Dermis lymphatic vessel endothelial cell (primary cell): Measurements from ENCODE around the gene TMEM259. TPM values are rescaled to one million over a fixed set of nuclear protein-coding genes. Genes with fewer than 3 reads are reported as not detected.

Experiments
- total RNA-seq: library from RNA; depleted of rRNA; stranded (reverse); fragments of >200 nt; gene quantifications from 2 replicates; pipeline ENCODE4 v1.2.1, GENCODE V29; 2014

Gene TMEM259
- total RNA-seq = 36.9 and 38.3 TPM in 2 replicates

DNA sequence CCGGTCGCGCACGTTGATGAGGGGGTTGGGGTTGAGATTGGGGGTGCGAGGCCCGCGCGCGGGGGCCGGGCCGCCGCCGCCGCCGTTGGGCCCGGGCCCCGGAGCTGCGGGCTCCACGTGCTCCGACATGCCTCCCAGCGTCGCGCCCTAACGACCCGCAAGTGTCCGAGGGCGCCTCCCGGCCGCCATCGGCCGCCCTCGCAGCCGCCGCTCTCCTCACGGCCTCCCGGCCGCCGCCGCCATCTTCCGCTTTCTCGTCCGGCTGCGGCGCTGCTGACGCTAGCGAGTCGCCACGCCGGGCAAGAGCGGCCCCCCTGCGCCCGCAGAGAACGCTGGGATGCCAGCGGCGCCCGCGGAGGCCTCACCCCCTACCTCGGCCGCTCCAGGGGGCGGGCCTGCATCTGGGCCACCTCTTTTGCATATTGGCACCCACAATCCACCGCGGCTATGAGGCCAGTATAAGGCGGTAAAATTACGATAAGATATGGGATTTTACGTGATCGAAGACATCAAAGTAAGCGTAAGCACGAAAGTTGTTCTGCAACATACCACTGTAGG lies at the start of gene TMEM259:
TSS of gene TMEM259 (minus strand) at position 256 of the 558 bp plus-strand sequence. CDS start at position 129, 127 bp downstream.

DNA sequence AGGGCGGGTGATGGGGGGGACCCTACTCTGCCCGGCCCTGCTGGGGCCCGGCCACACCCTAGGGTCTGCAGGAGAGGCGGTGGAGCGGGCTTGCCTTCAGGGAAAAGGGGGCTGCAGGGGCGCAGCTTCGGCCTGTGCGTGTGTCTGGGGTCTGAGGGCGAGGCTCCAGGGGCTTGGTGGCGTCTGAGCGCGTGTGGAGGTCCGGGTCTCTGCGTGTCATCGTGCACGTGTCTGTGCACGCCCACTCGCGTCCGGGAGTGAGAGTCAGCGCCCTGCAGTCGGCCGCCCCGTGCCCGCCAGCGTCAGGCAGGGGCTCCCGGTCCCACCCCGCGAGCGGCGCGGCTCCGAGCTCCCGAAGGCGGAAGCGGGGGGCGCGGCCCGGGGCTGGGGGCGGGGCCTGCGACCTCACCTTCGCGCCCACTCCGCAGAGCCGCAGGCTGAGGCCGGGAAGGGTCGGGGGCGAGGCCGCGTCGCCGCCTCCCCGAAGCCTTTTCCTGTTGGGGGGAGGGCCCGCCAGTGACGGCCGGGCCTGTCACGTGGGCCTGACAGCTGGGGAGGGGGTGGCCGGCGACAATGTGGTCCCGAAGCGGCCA lies 45.9 kb upstream of the TMEM259 start, which contains the start of gene ARHGAP45:
TSS of gene ARHGAP45 (plus strand) at position 420 of the 593 bp plus-strand sequence. CDS start 239 bp downstream, outside the sequence.

DNA sequence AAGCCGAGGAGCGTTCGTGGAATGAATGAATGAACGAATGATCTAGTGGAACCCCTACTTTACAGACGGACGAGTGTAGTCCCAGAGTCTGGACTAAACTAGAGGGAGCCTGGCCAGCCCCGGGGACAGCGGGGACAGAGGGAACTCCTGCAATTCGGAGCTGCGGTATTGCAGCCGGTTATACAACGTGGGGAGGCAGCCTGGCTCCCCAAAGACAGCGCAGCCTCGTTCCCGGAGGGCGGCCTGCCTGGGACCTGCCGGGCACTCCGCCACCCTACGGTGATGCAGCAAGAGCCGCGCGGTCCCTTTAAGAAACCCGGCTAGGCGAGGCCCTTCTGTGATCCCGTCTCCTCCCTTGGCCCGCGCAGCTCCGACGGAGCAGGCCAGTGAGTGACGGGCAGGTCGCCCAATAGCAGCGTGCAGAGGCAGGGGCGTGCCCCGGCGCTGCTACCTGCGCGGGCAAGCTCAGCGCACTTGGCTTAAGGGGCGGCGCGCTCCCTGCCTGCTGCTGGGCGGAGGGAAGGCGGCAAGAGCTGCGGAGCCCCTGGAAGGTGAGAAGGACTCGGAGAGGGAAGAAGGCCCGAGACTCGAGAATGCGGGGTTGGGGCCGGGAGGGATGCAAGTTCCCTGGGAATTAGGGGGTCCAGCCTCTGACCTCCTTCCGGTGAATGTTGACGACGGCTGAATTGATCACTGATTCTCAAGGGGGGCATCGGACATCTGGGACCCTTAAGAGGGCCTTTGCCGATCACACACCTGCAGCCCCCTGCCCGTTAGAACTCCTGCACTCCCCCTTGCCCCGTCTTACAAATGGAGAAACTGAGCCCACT lies 18.9 kb upstream of the TMEM259 start, which contains the start of gene ABCA7:
TSS of gene ABCA7 (plus strand) at position 462 of the 830 bp plus-strand sequence. CDS start 1,255 bp downstream, outside the sequence.

DNA sequence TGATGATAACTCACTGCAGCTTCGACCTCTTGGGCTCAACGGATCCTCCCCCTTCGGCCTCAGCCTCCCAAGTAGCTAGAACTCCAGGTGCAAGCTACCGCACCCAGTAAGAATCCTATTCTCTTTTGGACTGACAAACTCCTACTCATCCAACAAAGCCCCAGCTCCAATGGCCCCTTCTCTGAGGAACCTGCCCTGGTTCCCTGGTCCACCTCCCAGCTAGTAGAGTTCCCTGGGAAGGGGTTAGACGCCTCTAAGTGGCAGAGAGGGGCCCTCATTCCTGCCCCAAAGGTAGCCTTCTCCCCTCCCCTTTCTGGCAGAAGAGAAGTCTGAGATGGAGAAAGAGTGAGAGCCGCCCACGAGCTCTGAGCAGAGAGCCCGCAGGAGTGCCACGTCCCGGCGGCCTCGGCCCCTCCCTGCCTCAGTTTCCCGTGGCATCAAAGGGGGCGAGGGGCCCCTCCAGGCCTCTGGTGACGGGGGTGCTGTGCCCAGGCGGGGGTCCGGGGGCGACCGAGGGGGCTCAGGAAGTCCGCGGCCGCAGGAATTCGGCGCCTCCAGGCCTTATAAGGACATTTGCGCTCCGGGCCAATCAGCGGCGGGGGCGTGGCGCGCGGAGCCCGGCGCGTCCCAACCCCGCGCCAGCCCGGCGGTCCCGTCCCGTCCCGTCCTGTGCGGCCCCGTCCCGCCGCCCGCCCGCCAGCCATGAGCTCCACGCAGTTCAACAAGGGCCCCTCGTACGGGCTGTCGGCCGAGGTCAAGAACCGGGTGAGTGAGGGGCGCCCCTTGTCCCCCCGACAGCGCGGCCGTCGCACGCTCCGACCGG lies 5.2 kb upstream of the TMEM259 start, which contains the start of gene CNN2:
TSS of gene CNN2 (plus strand) at position 649 of the 823 bp plus-strand sequence. CDS start at position 703, 54 bp downstream.

DNA sequence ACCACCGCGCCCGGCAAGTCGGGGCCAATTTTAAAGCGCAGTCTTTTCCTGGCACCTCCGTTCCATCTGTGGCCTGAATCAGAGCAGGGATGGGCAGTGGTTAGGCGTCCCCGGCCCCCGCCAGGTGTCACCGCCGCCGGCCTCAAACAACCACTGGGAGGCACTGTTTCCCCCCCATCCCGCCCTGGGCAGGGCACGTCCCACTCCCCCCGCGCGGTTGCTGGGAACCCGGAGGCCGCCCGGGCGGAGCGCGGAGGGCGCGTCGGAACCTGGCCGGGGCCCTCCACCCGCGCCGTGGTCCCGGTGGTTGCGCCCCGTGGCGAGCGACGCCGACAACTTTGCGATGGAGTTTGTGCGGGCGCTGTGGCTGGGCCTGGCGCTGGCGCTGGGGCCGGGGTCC lies 20.8 kb downstream of the TMEM259 start, which contains the start of gene GRIN3B:
TSS of gene GRIN3B (plus strand) at position 325 of the 400 bp plus-strand sequence. CDS start at position 344, 19 bp downstream.

DNA sequence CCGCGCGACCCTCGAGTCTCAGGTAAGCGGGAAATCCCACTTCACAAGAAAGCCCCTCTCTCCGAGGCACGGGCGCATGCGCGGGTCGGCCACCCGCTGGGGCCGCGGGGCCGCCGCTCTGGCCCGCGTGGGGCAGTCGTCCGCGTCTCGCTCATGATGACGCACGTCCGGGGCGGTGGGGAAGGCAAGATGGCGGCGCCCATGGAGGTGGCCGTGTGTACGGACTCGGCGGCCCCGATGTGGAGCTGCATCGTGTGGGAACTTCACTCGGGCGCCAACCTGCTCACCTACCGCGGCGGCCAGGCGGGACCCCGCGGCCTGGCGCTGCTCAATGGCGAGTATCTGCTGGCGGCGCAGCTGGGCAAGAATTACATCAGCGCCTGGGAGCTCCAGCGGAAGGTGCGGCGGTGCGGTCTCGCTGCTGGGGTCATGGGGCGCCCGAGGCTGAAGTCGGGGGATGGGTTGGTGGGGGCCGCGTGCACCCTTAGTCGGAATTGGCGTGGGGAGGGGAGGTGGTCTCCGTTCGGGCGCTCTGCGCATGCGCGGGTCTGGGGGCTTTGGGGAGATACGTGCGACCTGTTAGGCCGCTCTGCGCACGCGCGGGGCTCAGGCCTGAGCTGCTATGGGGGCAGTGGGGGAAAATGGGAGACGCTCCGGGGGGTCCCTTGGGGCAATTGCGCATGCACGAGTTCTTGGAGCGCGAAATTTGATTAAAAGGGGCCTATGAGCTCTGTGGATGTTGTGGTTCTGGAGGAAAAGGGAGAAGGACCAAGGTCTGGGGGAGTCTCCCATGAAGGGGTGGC lies 36.6 kb downstream of the TMEM259 start, which contains the start of gene WDR18:
TSS of gene WDR18 (plus strand) at position 181 of the 803 bp plus-strand sequence. CDS start at position 190, 9 bp downstream.

Other genes starting within 250 kb of the TMEM259 start
- 118 and 139 TPM in 2 replicates for gene PTBP1, start 223.7 kb downstream of the TMEM259 start, total RNA-seq
- gene PLPPR3, start 199.2 kb downstream of the TMEM259 start, total RNA-seq = under 0.01 TPM in 2 replicates
- gene AZU1, start 193.3 kb downstream of the TMEM259 start, total RNA-seq = not detected in 2 replicates
- gene PRTN3, start 180.1 kb downstream of the TMEM259 start, total RNA-seq = not detected in 2 replicates
- not detected in 2 replicates for gene ELANE, start 168.8 kb downstream of the TMEM259 start, total RNA-seq
- 0.52 and 0.54 TPM in 2 replicates for gene CFD, start 161.5 kb downstream of the TMEM259 start, total RNA-seq
- 16.1 and 20.6 TPM in 2 replicates for gene MED16, start 127.9 kb downstream of the TMEM259 start, total RNA-seq
- gene RNU6-9, start 127.6 kb downstream of the TMEM259 start, total RNA-seq = not detected in 2 replicates
- 37.0 and 37.5 TPM in 2 replicates for gene R3HDM4, start 107.9 kb downstream of the TMEM259 start, total RNA-seq
- gene KISS1R, start 103.8 kb downstream of the TMEM259 start, total RNA-seq = not detected in 2 replicates
- 4.7 and 5.6 TPM in 2 replicates for gene ARID3A, start 95.1 kb downstream of the TMEM259 start, total RNA-seq
- 67.0 and 73.3 TPM in 2 replicates for gene WDR18, start 36.8 kb downstream of the TMEM259 start, total RNA-seq
- 0.09 and 0.33 TPM in 2 replicates for gene GRIN3B, start 20.7 kb downstream of the TMEM259 start, total RNA-seq
- gene RNU6-2, start 399 bp upstream of the TMEM259 start, total RNA-seq = not detected in 2 replicates
- 54.7 and 73.7 TPM in 2 replicates for gene CNN2, start 5.5 kb upstream of the TMEM259 start, total RNA-seq
- 2.4 and 3.6 TPM in 2 replicates for gene ABCA7, start 19.0 kb upstream of the TMEM259 start, total RNA-seq
- 11.9 and 24.8 TPM in 2 replicates for gene ARHGAP45, start 46.0 kb upstream of the TMEM259 start, total RNA-seq
- 69.8 and 81.8 TPM in 2 replicates for gene POLR2E, start 74.3 kb upstream of the TMEM259 start, total RNA-seq
- gene GPX4, start 82.9 kb upstream of the TMEM259 start, total RNA-seq = 369 and 438 TPM in 2 replicates
- gene SBNO2, start 153.1 kb upstream of the TMEM259 start, total RNA-seq = 14.4 and 15.9 TPM in 2 replicates
- 80.6 and 90.6 TPM in 2 replicates for gene STK11, start 184.7 kb upstream of the TMEM259 start, total RNA-seq
- 0.76 and 1.2 TPM in 2 replicates for gene CBARP, start 216.9 kb upstream of the TMEM259 start, total RNA-seq
- gene ATP5F1D, start 220.6 kb upstream of the TMEM259 start, total RNA-seq = 12.6 and 14.8 TPM in 2 replicates
- 5.4 and 7.2 TPM in 2 replicates for gene MIDN, start 227.5 kb upstream of the TMEM259 start, total RNA-seq
- gene CIRBP, start 248.2 kb upstream of the TMEM259 start, total RNA-seq = 214 and 308 TPM in 2 replicates